ENCODE measurements around the gene TXNDC15. TPM values are rescaled to one million over a fixed set of nuclear protein-coding genes. Genes with fewer than 3 reads are reported as not detected.
"Not testable (repeated sequence)": the region's sequence is repeated elsewhere in the genome, so short reads cannot be mapped to it uniquely, and the experiment has no call there.

TXNDC15 gene
- polyA plus RNA-seq, 2 donors = 14.5 to 25.6 TPM

GRCh38 chr5:134892926-134893325, 18.8 kb downstream of the TXNDC15 start:
- Histone ChIP-seq H3K4me3 (ENCODE audit: low read depth in 1 of 2, low read length in 2 of 2) (no peak overlapping the region), H3K9me3 (ENCODE audit: control insufficient read depth in 2 of 2, insufficient read depth in 1 of 2, low read depth in 1 of 2, low read length in 1 of 2) (no peaks in the 10 kb centered on the region), H3K36me3 (ENCODE audit: control insufficient read depth in 2 of 2, insufficient read depth in 2 of 2, low read length in 1 of 2) (peaks cover 0 to 11% of the 10 kb centered on the region in 2 donors), H3K27me3 (ENCODE audit: control insufficient read depth in 1 of 2, insufficient read depth in 2 of 2, low read length in 2 of 2) (no peaks in the 10 kb centered on the region), H3K4me1 (ENCODE audit: control insufficient read depth in 2 of 2, insufficient read depth in 2 of 2, low read length in 1 of 2) (no peaks in the 10 kb centered on the region), H3K27ac (ENCODE audit: low read depth in 2 of 2, low read length in 1 of 2) (no peak overlapping the region)
- WGBS, 2 donors = 90 to 95% methylated on average over 2 of the region's 2 CpGs

GRCh38 chr5:134893748-134894505, 19.8 kb downstream of the TXNDC15 start:
- WGBS, 2 donors = 91 to 96% methylated on average over 7 of the region's 7 CpGs
- no peaks in the 10 kb centered on the region for H3K9me3 ChIP-seq (ENCODE audit: control insufficient read depth in 2 of 2, insufficient read depth in 1 of 2, low read depth in 1 of 2, low read length in 1 of 2)
- H3K27me3 ChIP-seq (ENCODE audit: control insufficient read depth in 1 of 2, insufficient read depth in 2 of 2, low read length in 2 of 2) = no peaks in the 10 kb centered on the region
- no peak overlapping the region for H3K4me3 ChIP-seq (ENCODE audit: low read depth in 1 of 2, low read length in 2 of 2)
- H3K36me3 ChIP-seq (ENCODE audit: control insufficient read depth in 2 of 2, insufficient read depth in 2 of 2, low read length in 1 of 2) = peaks cover 0 to 13% of the 10 kb centered on the region in 2 donors
- no peaks in the 10 kb centered on the region for H3K4me1 ChIP-seq (ENCODE audit: control insufficient read depth in 2 of 2, insufficient read depth in 2 of 2, low read length in 1 of 2)
- no peak overlapping the region for H3K27ac ChIP-seq (ENCODE audit: low read depth in 2 of 2, low read length in 1 of 2)

GRCh38 chr5:134902071-134902801, 28.1 kb downstream of the TXNDC15 start:
- no peak overlapping the region for H3K4me3 ChIP-seq (ENCODE audit: low read depth in 1 of 2, low read length in 2 of 2)
- no peaks in the 10 kb centered on the region for H3K9me3 ChIP-seq (ENCODE audit: control insufficient read depth in 2 of 2, insufficient read depth in 1 of 2, low read depth in 1 of 2, low read length in 1 of 2)
- WGBS, 2 donors = 75 to 77% methylated on average over 10 of the region's 10 CpGs
- H3K36me3 ChIP-seq (ENCODE audit: control insufficient read depth in 2 of 2, insufficient read depth in 2 of 2, low read length in 1 of 2) = peaks cover 0 to 3% of the 10 kb centered on the region in 2 donors
- no peak overlapping the region for H3K27ac ChIP-seq (ENCODE audit: low read depth in 2 of 2, low read length in 1 of 2)
- peaks cover 0 to 4% of the 10 kb centered on the region in 2 donors for H3K4me1 ChIP-seq (ENCODE audit: control insufficient read depth in 2 of 2, insufficient read depth in 2 of 2, low read length in 1 of 2)
- H3K27me3 ChIP-seq (ENCODE audit: control insufficient read depth in 1 of 2, insufficient read depth in 2 of 2, low read length in 2 of 2) = no peaks in the 10 kb centered on the region

GRCh38 chr5:134904610-134905245, 30.6 kb downstream of the TXNDC15 start, which contains the start of gene PCBD2:
PCBD2 (plus strand) TSS chr5:134905131; CDS start chr5:134905140, 9 bp downstream.
- Histone ChIP-seq H3K27me3 (ENCODE audit: control insufficient read depth in 1 of 2, insufficient read depth in 2 of 2, low read length in 2 of 2) (no peaks in the 10 kb centered on the region), H3K27ac (ENCODE audit: low read depth in 2 of 2, low read length in 1 of 2) (peak within 1 kb of the TSS; percentile 100), H3K36me3 (ENCODE audit: control insufficient read depth in 2 of 2, insufficient read depth in 2 of 2, low read length in 1 of 2) (no peaks in the 10 kb centered on the region), H3K4me1 (ENCODE audit: control insufficient read depth in 2 of 2, insufficient read depth in 2 of 2, low read length in 1 of 2) (peaks cover 0 to 4% of the 10 kb centered on the region in 2 donors), H3K4me3 (ENCODE audit: low read depth in 1 of 2, low read length in 2 of 2) (peak within 1 kb of the TSS; percentile 68 to 85), H3K9me3 (ENCODE audit: control insufficient read depth in 2 of 2, insufficient read depth in 1 of 2, low read depth in 1 of 2, low read length in 1 of 2) (no peaks in the 10 kb centered on the region)
- WGBS, 2 donors = 0 to 1% methylated on average over 64 to 84 of the region's 84 CpGs

GRCh38 chr5:134905246-134905996, 31.2 kb downstream of the TXNDC15 start:
- Histone ChIP-seq H3K36me3 (ENCODE audit: control insufficient read depth in 2 of 2, insufficient read depth in 2 of 2, low read length in 1 of 2) (no peaks in the 10 kb centered on the region), H3K27ac (ENCODE audit: low read depth in 2 of 2, low read length in 1 of 2) (peak overlapping the region; percentile 100), H3K4me3 (ENCODE audit: low read depth in 1 of 2, low read length in 2 of 2) (peak overlapping the region; percentile 68 to 85), H3K4me1 (ENCODE audit: control insufficient read depth in 2 of 2, insufficient read depth in 2 of 2, low read length in 1 of 2) (peaks cover 0 to 4% of the 10 kb centered on the region in 2 donors), H3K27me3 (ENCODE audit: control insufficient read depth in 1 of 2, insufficient read depth in 2 of 2, low read length in 2 of 2) (no peaks in the 10 kb centered on the region), H3K9me3 (ENCODE audit: control insufficient read depth in 2 of 2, insufficient read depth in 1 of 2, low read depth in 1 of 2, low read length in 1 of 2) (no peaks in the 10 kb centered on the region)
- WGBS, 2 donors = 0% methylated on average over 53 to 54 of the region's 54 CpGs

GRCh38 chr5:134906811-134907210, 32.6 kb downstream of the TXNDC15 start:
- H3K27me3 ChIP-seq (ENCODE audit: control insufficient read depth in 1 of 2, insufficient read depth in 2 of 2, low read length in 2 of 2) = no peaks in the 10 kb centered on the region
- WGBS, 2 donors = 86 to 94% methylated on average over 1 of the region's 1 CpG
- H3K9me3 ChIP-seq (ENCODE audit: control insufficient read depth in 2 of 2, insufficient read depth in 1 of 2, low read depth in 1 of 2, low read length in 1 of 2) = no peaks in the 10 kb centered on the region
- peaks cover 0 to 2% of the 10 kb centered on the region in 2 donors for H3K36me3 ChIP-seq (ENCODE audit: control insufficient read depth in 2 of 2, insufficient read depth in 2 of 2, low read length in 1 of 2)
- H3K27ac ChIP-seq (ENCODE audit: low read depth in 2 of 2, low read length in 1 of 2) = no peak overlapping the region
- H3K4me1 ChIP-seq (ENCODE audit: control insufficient read depth in 2 of 2, insufficient read depth in 2 of 2, low read length in 1 of 2) = peaks cover 0 to 6% of the 10 kb centered on the region in 2 donors
- no peak overlapping the region for H3K4me3 ChIP-seq (ENCODE audit: low read depth in 1 of 2, low read length in 2 of 2)

- H3K9me3 ChIP-seq (ENCODE audit: control insufficient read depth in 2 of 2, insufficient read depth in 1 of 2, low read depth in 1 of 2, low read length in 1 of 2); H3K27ac ChIP-seq (ENCODE audit: low read depth in 2 of 2, low read length in 1 of 2); H3K4me1 ChIP-seq (ENCODE audit: control insufficient read depth in 2 of 2, insufficient read depth in 2 of 2, low read length in 1 of 2); H3K27me3 ChIP-seq (ENCODE audit: control insufficient read depth in 1 of 2, insufficient read depth in 2 of 2, low read length in 2 of 2); H3K4me3 ChIP-seq (ENCODE audit: low read depth in 1 of 2, low read length in 2 of 2): not testable (repeated sequence)
- WGBS, 2 donors = 96 to 100% methylated on average over 2 of the region's 2 CpGs
- H3K36me3 ChIP-seq (ENCODE audit: control insufficient read depth in 2 of 2, insufficient read depth in 2 of 2, low read length in 1 of 2) = peaks cover 3 to 11% of the 10 kb centered on the region in 2 donors
These were observed 36.6 kb downstream of the TXNDC15 start for GRCh38 chr5:134910752-134911151.

- H3K4me3 ChIP-seq (ENCODE audit: low read depth in 1 of 2, low read length in 2 of 2) = no peak overlapping the region
- peaks cover 3 to 14% of the 10 kb centered on the region in 2 donors for H3K36me3 ChIP-seq (ENCODE audit: control insufficient read depth in 2 of 2, insufficient read depth in 2 of 2, low read length in 1 of 2)
- H3K9me3 ChIP-seq (ENCODE audit: control insufficient read depth in 2 of 2, insufficient read depth in 1 of 2, low read depth in 1 of 2, low read length in 1 of 2) = no peaks in the 10 kb centered on the region
- no peaks in the 10 kb centered on the region for H3K27me3 ChIP-seq (ENCODE audit: control insufficient read depth in 1 of 2, insufficient read depth in 2 of 2, low read length in 2 of 2)
- WGBS, 2 donors = 77 to 82% methylated on average over 8 of the region's 8 CpGs
- H3K27ac ChIP-seq (ENCODE audit: low read depth in 2 of 2, low read length in 1 of 2) = no peak overlapping the region
- peaks cover 0 to 5% of the 10 kb centered on the region in 2 donors for H3K4me1 ChIP-seq (ENCODE audit: control insufficient read depth in 2 of 2, insufficient read depth in 2 of 2, low read length in 1 of 2)
These were observed 37.4 kb downstream of the TXNDC15 start for GRCh38 chr5:134911285-134912206.
